HG03378 (cell line): ENCODE measurements around the gene KAT2A.

ENCODE experiments used
- ATAC-seq: cut with Tn5 transposase; IDR thresholded peaks from one replicate; pipeline ENCODE4 v1.9.1; 2021; ENCODE audit warnings: mild to moderate bottlenecking, moderate library complexity; ENCODE audit not compliant: unreplicated experiment

KAT2A gene

DNA sequence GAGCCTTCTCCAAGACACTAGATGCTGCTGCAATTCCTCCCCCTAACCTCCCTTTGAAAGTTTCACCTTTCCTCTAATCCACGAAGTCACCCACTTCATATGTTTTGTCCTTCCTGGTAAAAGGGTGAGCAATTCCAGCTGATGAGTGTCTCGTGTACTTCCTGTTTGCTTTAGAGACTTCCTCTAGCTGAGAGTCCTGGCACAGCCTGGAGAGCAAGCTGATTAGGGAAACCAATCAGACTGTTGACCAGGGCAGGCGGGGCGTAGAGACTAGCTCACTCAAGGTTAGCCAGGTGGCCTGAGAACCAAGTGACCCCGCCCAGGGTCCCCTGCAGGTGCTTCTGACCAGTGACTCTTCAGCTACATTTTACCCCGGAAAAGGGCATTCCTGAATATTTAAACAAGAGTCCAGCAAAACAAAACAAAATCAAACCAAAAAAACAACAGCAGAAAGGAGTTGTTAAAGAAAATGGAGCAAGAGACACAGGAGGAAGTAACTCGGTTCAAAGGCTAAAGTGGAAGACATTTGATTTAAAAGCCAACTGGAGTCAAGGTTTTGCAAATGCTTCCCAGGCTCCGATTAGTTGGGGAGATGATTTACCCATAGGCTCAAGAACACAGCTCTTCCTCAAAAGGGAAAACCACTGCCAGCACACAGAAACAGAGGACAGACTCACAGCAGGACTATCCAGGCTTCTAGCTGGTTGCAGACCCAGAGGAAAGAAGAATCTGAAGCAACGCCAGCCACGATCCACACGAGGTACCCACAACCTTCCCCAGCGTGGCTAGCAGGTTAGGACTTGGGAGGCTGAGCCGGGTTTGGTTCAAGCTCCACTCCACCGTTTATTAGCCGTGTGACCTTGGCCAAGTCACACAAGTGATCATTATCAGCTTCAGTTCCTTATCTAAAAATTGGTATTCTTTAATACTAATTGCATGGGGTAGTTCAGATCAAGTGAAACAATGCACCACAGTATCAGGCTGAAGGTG is 14.8 kb upstream of the KAT2A start:
- no peak for ATAC-seq

- no peak for ATAC-seq
Observed at GRCh38 chr17:42135151-42135550, 14.0 kb upstream of the KAT2A start.

DNA sequence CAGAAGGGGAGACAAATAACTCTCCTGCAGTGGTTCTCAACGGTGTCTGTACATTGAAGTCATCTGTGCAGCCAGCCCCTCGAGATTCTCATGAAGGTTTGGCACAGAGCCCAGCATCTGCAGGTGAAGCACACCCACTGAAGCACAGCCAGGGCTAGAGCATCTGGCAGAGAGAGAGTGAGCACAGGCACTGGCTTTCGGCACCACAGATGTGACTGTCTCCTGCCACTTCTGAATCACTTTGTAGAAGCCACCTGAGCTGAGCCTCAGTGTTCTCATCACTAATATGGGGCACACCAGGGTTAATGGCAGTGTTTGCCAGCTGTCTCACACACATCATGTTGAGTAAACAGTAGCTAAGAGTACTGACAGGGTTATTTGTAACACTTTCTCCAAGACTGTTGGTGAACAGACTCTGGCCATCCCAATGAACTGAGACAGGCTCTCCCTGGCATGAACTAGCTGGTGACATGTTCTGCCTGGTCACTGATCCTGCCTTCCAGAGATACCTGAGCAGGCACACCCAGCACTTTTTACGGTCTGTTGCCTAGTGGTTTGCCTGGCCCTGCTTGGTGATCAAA is 12.4 kb upstream of the KAT2A start:
- no peak for ATAC-seq

- no peak for ATAC-seq
Observed at GRCh38 chr17:42132941-42133340, 11.8 kb upstream of the KAT2A start.

GRCh38 chr17:42131981-42132432 is 10.8 kb upstream of the KAT2A start:
- no peak for ATAC-seq

DNA sequence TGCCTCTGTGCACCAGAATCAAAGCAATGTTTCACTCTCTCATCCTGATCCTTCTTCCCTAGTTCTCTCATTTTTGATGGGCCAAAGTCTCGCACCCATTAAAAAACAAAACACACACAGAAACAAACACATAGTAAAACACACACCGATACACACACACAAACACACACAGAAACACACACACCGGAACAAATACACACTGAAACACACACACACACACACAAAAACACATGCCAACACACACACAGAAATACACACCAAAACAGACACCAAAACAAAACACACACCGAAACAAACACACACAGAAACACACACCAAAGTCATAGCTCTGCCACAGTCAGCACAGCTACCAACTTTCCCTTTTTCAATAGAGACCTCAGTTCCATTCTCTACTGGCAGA is 10.1 kb upstream of the KAT2A start:
- ATAC-seq = no peak

GRCh38 chr17:42130310-42130936 is 9.3 kb upstream of the KAT2A start:
- ATAC-seq = no peak

DNA sequence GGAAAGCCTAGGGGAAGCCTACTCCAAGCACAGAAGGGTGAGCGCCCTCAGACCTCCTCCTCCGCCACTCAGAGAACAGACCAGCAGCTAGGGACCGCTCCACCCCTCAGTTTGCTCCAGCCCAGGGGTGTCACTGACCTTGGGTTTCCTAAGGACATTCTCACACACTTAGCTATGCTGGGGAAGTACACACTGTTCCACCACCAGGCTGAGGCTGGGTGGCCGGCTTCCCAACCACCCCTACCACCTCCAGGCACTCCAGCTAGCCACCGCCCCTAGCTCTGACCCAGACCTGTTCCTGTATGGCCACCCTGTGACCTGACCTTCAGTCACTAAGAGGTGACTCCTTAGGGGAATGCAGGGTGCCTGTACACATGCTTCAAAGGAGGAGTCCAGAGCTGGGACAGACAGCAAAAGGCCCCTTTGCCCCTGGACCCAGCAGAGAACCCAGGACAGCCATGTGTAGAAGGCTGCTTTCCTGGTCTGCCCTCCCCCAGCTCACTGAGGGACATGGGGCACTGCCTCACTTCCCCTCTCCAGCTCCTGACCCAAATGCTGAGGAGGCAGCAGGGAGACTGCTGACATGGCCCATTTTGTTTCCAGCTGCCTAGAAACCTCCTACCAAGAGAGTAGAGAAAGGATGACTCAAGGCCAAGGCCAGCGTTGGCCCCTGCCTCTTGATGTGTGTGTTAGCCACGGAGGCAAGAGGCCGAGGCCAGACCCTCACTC is 8.1 kb upstream of the KAT2A start:
- ATAC-seq = no peak

GRCh38 chr17:42127414-42127813 is 6.2 kb upstream of the KAT2A start:
- no peak for ATAC-seq

- no peak for ATAC-seq
Observed at GRCh38 chr17:42126836-42127235, 5.7 kb upstream of the KAT2A start.

GRCh38 chr17:42125565-42125964 is 4.4 kb upstream of the KAT2A start:
- ATAC-seq = no peak

DNA sequence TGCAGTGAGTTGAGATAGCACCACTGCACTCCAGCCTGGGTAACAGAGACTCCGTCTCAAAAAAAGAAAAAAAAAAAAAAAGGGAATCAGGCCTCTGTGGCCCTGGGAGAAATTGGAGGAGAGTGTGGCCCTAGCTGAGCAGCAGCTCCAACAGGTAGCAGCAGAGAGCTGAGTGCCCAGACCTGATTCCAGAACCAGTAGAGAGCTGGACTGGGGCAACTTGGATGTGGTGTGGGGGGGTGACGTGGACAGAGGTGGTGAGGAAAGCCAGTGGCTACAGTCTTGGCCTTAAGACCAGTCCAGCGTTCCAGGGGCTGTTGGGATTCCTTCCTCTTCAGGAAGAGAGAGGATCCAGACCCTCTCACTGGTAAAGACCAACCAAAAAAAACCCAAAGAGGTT is 3.1 kb upstream of the KAT2A start:
- no peak for ATAC-seq

- no peak for ATAC-seq
Observed at GRCh38 chr17:42122371-42123303, 1.5 kb upstream of the KAT2A start, which contains the start of gene HSPB9. Gene HSPB9 (plus strand): TSS chr17:42122804. CDS start chr17:42122851, 47 bp downstream.

DNA sequence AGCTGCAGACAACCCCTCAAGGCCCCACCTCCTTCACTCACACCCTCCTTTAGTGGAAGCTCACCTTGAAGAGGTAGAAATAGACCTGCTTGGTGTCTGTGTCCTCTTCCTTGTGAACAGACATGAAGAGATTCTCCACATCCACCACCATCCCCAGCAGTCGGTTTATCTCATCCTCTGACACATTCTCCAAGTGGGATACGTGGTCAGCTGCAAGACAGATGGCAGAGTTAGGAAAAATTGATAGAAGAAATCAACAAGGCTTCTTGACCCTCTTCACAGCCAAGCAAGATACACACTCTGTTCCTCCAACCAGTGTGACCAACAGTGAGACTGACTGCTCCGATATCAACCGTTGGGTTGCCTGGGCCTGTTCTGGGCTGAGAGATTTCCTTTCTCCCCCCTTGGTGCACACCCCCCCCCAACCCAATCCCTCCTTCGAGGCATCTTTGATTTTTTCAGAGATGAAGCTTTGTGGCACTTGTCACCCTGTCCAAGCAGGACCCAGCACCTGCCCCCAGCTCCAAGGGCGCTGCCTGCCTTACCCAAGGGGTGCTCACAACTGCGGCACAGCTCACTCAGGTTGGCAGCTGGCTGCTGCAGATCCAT is 902 bp downstream of the KAT2A start:
- no peak for ATAC-seq

DNA sequence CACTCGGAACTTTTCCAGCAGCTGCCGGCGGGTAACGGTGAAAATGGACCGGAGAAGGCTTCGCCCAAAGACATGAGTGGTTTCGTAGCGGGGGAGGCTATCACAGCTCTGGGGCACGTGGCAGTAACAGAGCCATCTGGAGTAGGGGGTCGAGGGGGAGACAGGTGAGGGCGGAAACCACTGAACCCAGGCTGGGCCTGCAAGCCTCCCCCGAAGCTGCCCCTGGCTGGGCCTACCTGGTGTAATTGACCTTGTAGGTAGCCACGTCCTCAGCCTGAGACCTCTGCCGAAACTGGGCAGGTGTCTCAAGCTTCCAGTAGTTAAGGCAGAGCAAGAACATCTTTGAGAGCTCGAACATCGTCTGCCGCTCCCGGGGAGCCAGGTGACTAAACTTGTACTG is 1.9 kb downstream of the KAT2A start:
- no peak for ATAC-seq

- ATAC-seq = no peak
Observed at GRCh38 chr17:42118545-42118944, 2.6 kb downstream of the KAT2A start.

- no peak for ATAC-seq
Observed at GRCh38 chr17:42118126-42118510, 3.0 kb downstream of the KAT2A start.

DNA sequence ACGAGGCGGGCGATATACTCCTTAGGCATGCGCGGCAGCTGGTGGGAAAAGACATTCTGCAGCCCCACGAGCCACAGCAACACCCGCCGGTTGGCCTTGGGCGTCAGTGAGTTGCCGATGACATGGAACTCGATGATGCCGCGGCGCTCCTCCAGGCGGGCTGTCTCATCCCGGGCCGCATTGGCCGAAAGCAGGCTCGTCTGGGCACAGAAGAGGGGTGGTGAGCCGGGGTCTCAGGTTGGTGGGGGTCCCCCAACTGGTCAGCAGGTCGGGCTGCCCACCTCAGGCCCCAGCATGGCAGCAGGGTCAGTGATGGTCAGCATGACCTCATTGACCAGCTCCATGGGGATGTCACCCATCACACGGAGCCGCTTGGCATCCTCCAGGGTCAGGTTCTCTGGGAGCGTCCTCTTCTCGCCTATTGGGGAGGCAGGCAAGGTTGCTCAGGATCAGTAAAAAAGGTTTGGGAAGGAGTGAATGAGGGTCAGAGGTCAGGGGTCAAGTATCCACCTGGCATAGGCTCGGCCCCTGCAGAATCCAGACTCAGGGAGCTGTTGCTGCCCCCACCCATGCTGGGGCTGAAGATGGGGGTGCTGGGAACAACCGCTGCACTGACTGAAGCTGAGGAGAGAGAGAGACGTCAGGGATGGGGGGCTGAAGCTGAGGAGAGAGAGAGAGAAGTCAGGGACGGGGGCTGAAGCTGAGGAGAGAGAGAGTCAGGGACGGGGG is 3.6 kb downstream of the KAT2A start:
- no peak for ATAC-seq
